Liver (tissue), 9 donors: ENCODE results near the gene PLIN4. TPM values are rescaled to one million over a fixed set of nuclear protein-coding genes. Genes with fewer than 3 reads are reported as not detected.

Experiments
- DNase-seq: peaks from one replicate; pipeline ENCODE4 v3.0.0-alpha.2; 2017; ENCODE audit warnings: low spot score
- H3K27ac ChIP-seq, 2 donors: one replicate each; pipeline ENCODE4 v1.7.0; 2013; ENCODE audit warnings: inconsistent platforms in 2 of 2, low read length in 2 of 2, control low read depth in 1 of 2, low read depth in 1 of 2, mild to moderate bottlenecking in 1 of 2
- H3K27me3 ChIP-seq, 4 donors: one replicate each; pipeline versions ENCODE4 v1.6.1 to v1.7.0; 2013; ENCODE audit warnings: low read length in 3 of 4, inconsistent platforms in 1 of 4, mild to moderate bottlenecking in 1 of 4, moderate library complexity in 1 of 4; ENCODE audit not compliant: control insufficient read depth in 4 of 4, insufficient read depth in 4 of 4
- H3K36me3 ChIP-seq, 4 donors: one replicate each; pipeline versions ENCODE4 v1.6.1 to v1.7.0; 2013; ENCODE audit warnings: low read length in 3 of 4, mild to moderate bottlenecking in 3 of 4, low read depth in 1 of 4, moderate library complexity in 1 of 4; ENCODE audit not compliant: control insufficient read depth in 4 of 4, insufficient read depth in 3 of 4
- H3K4me1 ChIP-seq, 4 donors: one replicate each; pipeline versions ENCODE4 v1.6.1 to v1.7.0; 2013; ENCODE audit warnings: low read length in 3 of 4, mild to moderate bottlenecking in 3 of 4, moderate library complexity in 1 of 4; ENCODE audit not compliant: control insufficient read depth in 4 of 4, insufficient read depth in 4 of 4
- H3K4me3 ChIP-seq, 3 donors: one replicate each; pipeline versions ENCODE4 v1.6.1 to v1.7.0; 2013; ENCODE audit warnings: low read length in 3 of 3, control low read depth in 1 of 3, low read depth in 1 of 3, mild to moderate bottlenecking in 1 of 3
- H3K9ac ChIP-seq, 2 donors: one replicate each; pipeline ENCODE4 v1.7.0; 2013; ENCODE audit warnings: low read length in 2 of 2, mild to moderate bottlenecking in 2 of 2, moderate library complexity in 2 of 2, control low read depth in 1 of 2, low read depth in 1 of 2
- H3K9me3 ChIP-seq, 4 donors: one replicate each; pipeline versions ENCODE4 v1.6.1 to v1.7.0; 2013; ENCODE audit warnings: low read length in 3 of 4; ENCODE audit not compliant: control insufficient read depth in 4 of 4
- FOXA1 ChIP-seq: IDR thresholded peaks from 2 replicates; pipeline ENCODE4 v1.6.1; 2016; ENCODE audit warnings: antibody characterized with exemption
- FOXA2 ChIP-seq: IDR thresholded peaks from 2 replicates; pipeline ENCODE4 v1.6.1; 2016; ENCODE audit warnings: antibody characterized with exemption
- GABPA ChIP-seq, 2 donors: IDR thresholded peaks in 1 of 2; conservative IDR thresholded peaks in 1 of 2; 2 replicates each; pipeline ENCODE4 v1.6.1; 2016; ENCODE audit warnings: antibody characterized with exemption in 2 of 2, mild to moderate bottlenecking in 1 of 2, moderate library complexity in 1 of 2
- HNF4A ChIP-seq, 2 donors: conservative IDR thresholded peaks; 2 replicates each; pipeline ENCODE4 v1.6.1; 2016; ENCODE audit warnings: antibody characterized with exemption in 2 of 2, mild to moderate bottlenecking in 2 of 2
- HNF4G ChIP-seq: IDR thresholded peaks from 2 replicates; pipeline ENCODE4 v1.6.1; 2016; ENCODE audit warnings: antibody characterized with exemption
- JUND ChIP-seq, 2 donors: IDR thresholded peaks; 2 replicates each; pipeline ENCODE4 v1.6.1; 2016; ENCODE audit warnings: antibody characterized with exemption in 2 of 2
- RAD21 ChIP-seq, 2 donors: IDR thresholded peaks; 2 replicates each; pipeline ENCODE4 v1.6.1; 2016; ENCODE audit warnings: antibody characterized with exemption in 2 of 2, mild to moderate bottlenecking in 2 of 2
- RXRA ChIP-seq, 2 donors: IDR thresholded peaks; 2 replicates each; pipeline ENCODE4 v1.6.1; 2017 to 2018; ENCODE audit warnings: antibody characterized with exemption in 2 of 2, mild to moderate bottlenecking in 1 of 2
- SP1 ChIP-seq: IDR thresholded peaks from 2 replicates; pipeline ENCODE4 v1.6.1; 2018; ENCODE audit warnings: antibody characterized with exemption, mild to moderate bottlenecking
- YY1 ChIP-seq: IDR thresholded peaks from 2 replicates; pipeline ENCODE4 v1.6.1; 2016; ENCODE audit warnings: antibody characterized with exemption, mild to moderate bottlenecking
- ZBTB33 ChIP-seq: IDR thresholded peaks from 2 replicates; pipeline ENCODE4 v1.6.1; 2016; ENCODE audit warnings: antibody characterized with exemption
- WGBS: extraction: QIAGEN DNeasy Blood & Tissue Kit; methylation state at CpG from one replicate; pipeline ENCODE4 v1.1.7; 2013; 5-methylcytosine and 5-hydroxymethylcytosine counted together
- polyA plus RNA-seq, 2 donors: library from polyadenylated mRNA; stranded (reverse) in 1 of 2; unstranded in 1 of 2; fragments of 200-250 nt in 1 of 2; fragments of >200 nt in 1 of 2; fragmentation: Nextera tagmentation in 1 of 2; extraction: Ambion mirVana in 1 of 2; gene quantifications; one replicate each; pipeline versions ENCODE4 v1.2.1 to v1.2.3, GENCODE V29; 2013 to 2015
- total RNA-seq, 2 donors: library from RNA; depleted of rRNA; stranded (reverse); fragments of >200 nt; gene quantifications; one replicate each; pipeline ENCODE4 v1.2.3, GENCODE V29; 2014
- TF ChIP-seq, protein P1 (sequence below): fragments of 150-350 bp; IDR thresholded peaks from 2 replicates; pipeline ENCODE4 v1.5.1; 2017; ENCODE audit warnings: improper control_type of control experiment, low read depth, low read length; ENCODE audit not compliant: missing input control
- TF ChIP-seq, protein P2 (sequence below): IDR thresholded peaks from 2 replicates; pipeline ENCODE4 v1.6.1; 2016; ENCODE audit warnings: antibody characterized with exemption
- donor health status: healthy.
- donor health status: healthy.
- donor health status: healthy.
- donor health status: healthy.
- donor health status: healthy.

The PLIN4 gene
- total and polyA plus RNA-seq, 4 donors = 3.1 to 49.1 (median 9.5) TPM

GRCh38 chr19:4488496-4488895 lies 29.8 kb downstream of the PLIN4 start:
- no peaks in the 10 kb centered on the region for H3K4me1 ChIP-seq
- TF ChIP-seq FOXA1 = no peak
- no peak for TF ChIP-seq FOXA2
- no peak for TF ChIP-seq HNF4G
- TF ChIP-seq YY1 = no peak
- TF ChIP-seq, protein P1, sequence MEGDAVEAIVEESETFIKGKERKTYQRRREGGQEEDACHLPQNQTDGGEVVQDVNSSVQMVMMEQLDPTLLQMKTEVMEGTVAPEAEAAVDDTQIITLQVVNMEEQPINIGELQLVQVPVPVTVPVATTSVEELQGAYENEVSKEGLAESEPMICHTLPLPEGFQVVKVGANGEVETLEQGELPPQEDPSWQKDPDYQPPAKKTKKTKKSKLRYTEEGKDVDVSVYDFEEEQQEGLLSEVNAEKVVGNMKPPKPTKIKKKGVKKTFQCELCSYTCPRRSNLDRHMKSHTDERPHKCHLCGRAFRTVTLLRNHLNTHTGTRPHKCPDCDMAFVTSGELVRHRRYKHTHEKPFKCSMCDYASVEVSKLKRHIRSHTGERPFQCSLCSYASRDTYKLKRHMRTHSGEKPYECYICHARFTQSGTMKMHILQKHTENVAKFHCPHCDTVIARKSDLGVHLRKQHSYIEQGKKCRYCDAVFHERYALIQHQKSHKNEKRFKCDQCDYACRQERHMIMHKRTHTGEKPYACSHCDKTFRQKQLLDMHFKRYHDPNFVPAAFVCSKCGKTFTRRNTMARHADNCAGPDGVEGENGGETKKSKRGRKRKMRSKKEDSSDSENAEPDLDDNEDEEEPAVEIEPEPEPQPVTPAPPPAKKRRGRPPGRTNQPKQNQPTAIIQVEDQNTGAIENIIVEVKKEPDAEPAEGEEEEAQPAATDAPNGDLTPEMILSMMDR = no peak
- TF ChIP-seq GABPA (IDR thresholded peaks at IDR 0.05 in 1 of 2, conservative IDR thresholded peaks at IDR 0.05 in 1 of 2) = no peak
- H3K27me3 ChIP-seq = no peaks in the 10 kb centered on the region
- no peak overlapping the region for H3K27ac ChIP-seq
- H3K4me3 ChIP-seq = no peak overlapping the region
- H3K9me3 ChIP-seq = no peaks in the 10 kb centered on the region
- DNase-seq = no peak
- no peak overlapping the region for H3K9ac ChIP-seq
- 95% methylated on average over 29 of the region's 29 CpGs for WGBS
- peaks cover 2 to 23% (median 5%) of the 10 kb centered on the region in 4 donors for H3K36me3 ChIP-seq

GRCh38 chr19:4487572-4487971 lies 30.7 kb downstream of the PLIN4 start:
- H3K27me3 ChIP-seq = no peaks in the 10 kb centered on the region
- H3K9ac ChIP-seq = no peak overlapping the region
- no peaks in the 10 kb centered on the region for H3K4me1 ChIP-seq
- H3K9me3 ChIP-seq = no peaks in the 10 kb centered on the region
- no peak for DNase-seq
- no peak for TF ChIP-seq HNF4A (conservative IDR thresholded peaks at IDR 0.05)
- TF ChIP-seq JUND (IDR thresholded peaks at IDR 0.05) = no peak
- TF ChIP-seq, protein P2, sequence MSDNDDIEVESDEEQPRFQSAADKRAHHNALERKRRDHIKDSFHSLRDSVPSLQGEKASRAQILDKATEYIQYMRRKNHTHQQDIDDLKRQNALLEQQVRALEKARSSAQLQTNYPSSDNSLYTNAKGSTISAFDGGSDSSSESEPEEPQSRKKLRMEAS = no peak
- no peak for TF ChIP-seq RAD21 (IDR thresholded peaks at IDR 0.05)
- TF ChIP-seq SP1 = no peak
- no peak for TF ChIP-seq RXRA (IDR thresholded peaks at IDR 0.05)
- TF ChIP-seq FOXA1 = no peak
- no peak for TF ChIP-seq HNF4G
- no peak for TF ChIP-seq GABPA (IDR thresholded peaks at IDR 0.05 in 1 of 2, conservative IDR thresholded peaks at IDR 0.05 in 1 of 2)
- 90% methylated on average over 11 of the region's 11 CpGs for WGBS
- H3K36me3 ChIP-seq = peaks cover 3 to 30% (median 5%) of the 10 kb centered on the region in 4 donors
- no peak overlapping the region for H3K4me3 ChIP-seq
- H3K27ac ChIP-seq = no peak overlapping the region

DNA sequence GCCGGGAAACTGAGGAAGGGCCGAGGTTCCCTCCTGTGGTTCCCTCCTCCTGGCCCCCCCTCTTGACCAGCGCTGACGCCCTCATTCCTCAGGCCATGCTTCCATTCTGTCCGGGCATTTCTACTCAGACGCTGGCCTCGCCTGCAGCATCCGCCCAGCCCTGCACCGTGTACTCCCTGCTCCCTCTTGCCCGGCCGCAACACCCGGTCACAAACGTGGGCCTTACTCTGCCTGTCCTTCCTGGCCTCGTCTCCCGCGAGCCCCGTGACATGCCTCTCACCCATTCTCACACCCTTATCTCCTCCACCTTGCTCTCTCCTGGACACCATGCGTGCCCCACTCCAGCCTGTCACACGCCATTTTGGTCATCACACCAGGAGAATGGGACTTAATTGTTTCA lies 34.9 kb downstream of the PLIN4 start:
- no peak overlapping the region for H3K9ac ChIP-seq
- WGBS = 95% methylated on average over 19 of the region's 19 CpGs
- H3K27me3 ChIP-seq = no peaks in the 10 kb centered on the region
- DNase-seq = no peak
- no peaks in the 10 kb centered on the region for H3K9me3 ChIP-seq
- TF ChIP-seq RAD21 (IDR thresholded peaks at IDR 0.05) = no peak
- TF ChIP-seq ZBTB33 = no peak
- no peak for TF ChIP-seq JUND (IDR thresholded peaks at IDR 0.05)
- TF ChIP-seq, protein P2 = no peak
- H3K4me3 ChIP-seq = no peak overlapping the region
- no peaks in the 10 kb centered on the region for H3K4me1 ChIP-seq
- H3K36me3 ChIP-seq = peaks cover 2 to 15% (median 4%) of the 10 kb centered on the region in 4 donors
- no peak overlapping the region for H3K27ac ChIP-seq
